GM21515 (cell line): ENCODE results near the gene IMPDH2.
A peak's percentile ranks its signal among the peaks of the same experiment; 100 is the strongest.

ENCODE experiments used
- ATAC-seq: cut with Tn5 transposase; IDR thresholded peaks from one replicate; pipeline ENCODE4 v1.9.1; 2021; ENCODE audit not compliant: unreplicated experiment

Gene IMPDH2

GRCh38 chr3:49007068-49007770, 22.0 kb downstream of the IMPDH2 start, which contains the start of gene WDR6:
Gene WDR6, plus strand, starts transcription at chr3:49007391. Its CDS starts 41 bp downstream, at chr3:49007432.
- peak; percentile 81 for ATAC-seq

GRCh38 chr3:49006408-49007067, 22.7 kb downstream of the IMPDH2 start:
- no peak for ATAC-seq

DNA sequence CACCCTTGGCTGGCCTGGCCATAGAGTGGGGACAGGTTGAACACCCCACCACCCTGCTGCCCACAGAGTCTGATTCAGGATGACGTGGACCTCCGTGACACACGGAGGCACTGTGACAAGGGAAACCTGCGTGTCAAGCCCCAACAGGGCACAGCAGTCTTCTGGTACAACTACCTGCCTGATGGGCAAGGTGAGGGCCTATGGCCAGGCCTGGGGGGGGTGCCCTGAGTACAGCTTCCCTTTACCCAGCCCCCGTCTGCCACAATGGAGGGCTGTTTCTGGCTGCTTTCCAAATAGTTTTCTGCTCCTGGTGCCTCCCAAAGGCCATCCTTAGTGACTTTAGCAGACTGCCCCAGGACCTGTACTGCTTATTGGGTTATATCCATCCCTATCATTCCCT, 23.2 kb downstream of the IMPDH2 start:
- ATAC-seq = no peak

DNA sequence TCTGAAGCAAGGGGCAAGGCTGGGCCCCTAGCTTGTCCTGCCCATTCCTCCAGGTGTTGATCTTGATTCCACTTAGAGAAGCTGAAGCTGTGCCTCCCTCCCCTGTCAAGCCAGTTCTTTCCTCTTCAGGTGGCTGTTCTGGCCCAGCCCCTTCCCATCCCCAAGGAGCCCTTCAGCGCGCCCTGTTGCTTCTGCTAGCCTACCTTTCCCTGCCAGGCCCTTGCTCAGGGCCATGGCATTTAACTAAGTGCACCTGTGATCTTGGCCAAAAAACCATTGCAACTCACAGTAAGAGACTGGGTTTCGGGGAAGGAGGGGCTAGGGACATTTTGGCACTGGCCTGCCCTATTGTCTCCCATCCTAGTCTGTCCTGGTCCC, 23.9 kb downstream of the IMPDH2 start:
- no peak for ATAC-seq

DNA sequence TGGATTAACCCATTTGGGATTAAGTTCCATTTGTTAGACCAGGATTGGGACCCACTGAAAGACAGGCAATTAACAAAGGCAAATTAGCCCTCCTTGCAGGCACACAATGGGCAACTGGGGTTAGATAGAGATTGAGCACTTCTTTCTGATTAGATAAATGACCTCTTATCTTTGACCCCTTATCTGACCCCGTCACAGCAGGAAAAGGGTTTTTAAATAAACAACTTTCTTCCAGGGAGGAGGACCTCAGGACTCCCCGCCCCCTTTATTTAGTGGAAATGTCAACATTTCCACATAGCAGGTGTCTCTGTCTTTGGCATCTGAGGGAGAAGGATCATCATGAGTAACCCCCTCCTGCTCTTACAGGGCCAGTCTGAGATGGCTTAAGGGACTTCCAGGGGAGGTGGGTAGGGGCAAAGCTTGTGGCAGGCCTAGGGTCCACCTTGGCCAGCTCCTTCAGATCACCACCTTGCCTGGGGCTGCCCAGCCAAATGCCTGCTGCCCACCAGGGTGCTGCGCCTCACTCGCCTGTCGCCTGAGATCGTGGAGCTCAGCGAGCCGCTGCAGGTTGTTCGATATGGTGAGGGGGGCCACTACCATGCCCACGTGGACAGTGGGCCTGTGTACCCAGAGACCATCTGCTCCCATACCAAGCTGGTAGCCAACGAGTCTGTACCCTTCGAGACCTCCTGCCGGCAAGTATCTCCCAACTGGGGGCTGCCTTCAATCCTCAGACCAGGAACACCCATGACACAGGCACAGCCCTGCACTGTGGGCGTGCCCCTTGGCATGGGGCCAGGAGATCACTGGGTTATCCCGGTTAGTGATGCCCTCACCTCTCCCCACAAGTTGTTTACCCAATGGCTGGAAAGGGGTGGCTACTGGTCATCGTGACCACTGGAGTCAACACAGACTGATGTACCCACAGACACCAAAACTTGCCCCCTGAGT, 24.6 kb downstream of the IMPDH2 start:
- ATAC-seq = no peak

- no peak for ATAC-seq
Measured at GRCh38 chr3:49001155-49001554, 28.0 kb downstream of the IMPDH2 start.

GRCh38 chr3:48999085-48999858, 29.9 kb downstream of the IMPDH2 start:
- ATAC-seq = no peak

DNA sequence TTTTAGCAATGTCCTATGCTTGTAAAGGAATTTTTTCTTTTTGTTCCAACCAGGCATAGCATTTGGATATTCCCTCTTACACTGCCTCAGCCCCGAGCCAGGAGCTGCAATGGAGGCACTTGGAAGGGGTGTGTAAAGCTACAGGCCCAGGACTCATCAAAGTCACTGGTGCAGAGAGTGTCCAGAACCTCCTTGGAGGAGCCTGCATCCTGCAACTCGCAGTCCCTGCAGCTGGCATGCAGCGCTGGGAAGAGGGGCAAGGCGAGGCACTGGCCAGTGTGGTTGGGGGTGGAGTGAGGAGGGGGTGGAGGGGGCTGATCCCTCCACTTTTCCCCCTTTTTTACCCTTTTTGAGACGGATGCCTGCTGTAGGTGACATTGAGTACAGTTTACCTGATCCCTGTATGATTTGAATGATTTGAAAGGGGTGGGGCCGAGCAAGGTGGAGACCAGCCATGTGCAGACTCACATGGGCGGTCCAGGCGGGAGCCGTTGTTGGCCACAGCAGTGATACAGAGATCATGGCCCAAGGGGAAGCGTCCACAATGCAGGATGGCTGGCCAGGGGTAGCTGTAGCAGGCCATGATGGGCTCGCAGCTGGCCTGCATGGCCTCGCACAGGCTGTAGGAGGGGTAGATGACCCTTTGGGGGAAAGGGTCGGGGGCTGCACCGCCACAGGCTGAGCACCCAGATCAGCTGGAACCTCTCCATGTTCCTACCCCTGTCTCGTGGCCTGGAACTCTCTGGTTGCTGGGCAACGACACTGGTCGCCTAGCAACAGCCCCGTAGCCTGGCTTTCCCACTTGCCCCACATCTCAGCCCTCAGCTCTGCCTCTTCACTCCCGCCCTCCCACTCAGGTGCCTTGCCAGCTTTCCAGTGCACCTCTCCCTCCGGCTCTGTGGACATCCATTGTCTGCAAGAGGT, 31.2 kb downstream of the IMPDH2 start:
- ATAC-seq = no peak

- ATAC-seq = no peak
Measured at GRCh38 chr3:48997102-48997635, 32.0 kb downstream of the IMPDH2 start.

GRCh38 chr3:48996640-48997039, 32.6 kb downstream of the IMPDH2 start:
- ATAC-seq = no peak

DNA sequence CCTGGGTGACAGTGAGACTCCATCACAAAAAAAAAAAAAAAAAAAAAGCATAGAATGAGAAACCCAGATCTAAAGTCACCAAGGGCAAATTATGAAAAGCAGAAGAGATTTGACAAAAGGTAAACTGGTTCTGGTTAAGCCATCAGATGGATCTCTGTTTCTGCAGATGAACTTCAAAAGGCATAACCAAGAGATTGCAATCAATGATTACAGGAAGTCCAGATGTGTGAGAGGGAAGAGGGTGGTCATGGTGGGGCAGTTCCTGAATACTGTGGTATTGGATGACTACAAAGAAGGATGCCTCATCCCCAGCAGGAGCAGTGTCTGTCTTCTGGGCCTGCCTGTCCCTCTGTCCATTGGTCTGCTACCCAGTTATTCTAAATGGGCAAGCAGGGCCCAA, 35.4 kb downstream of the IMPDH2 start:
- ATAC-seq = no peak

DNA sequence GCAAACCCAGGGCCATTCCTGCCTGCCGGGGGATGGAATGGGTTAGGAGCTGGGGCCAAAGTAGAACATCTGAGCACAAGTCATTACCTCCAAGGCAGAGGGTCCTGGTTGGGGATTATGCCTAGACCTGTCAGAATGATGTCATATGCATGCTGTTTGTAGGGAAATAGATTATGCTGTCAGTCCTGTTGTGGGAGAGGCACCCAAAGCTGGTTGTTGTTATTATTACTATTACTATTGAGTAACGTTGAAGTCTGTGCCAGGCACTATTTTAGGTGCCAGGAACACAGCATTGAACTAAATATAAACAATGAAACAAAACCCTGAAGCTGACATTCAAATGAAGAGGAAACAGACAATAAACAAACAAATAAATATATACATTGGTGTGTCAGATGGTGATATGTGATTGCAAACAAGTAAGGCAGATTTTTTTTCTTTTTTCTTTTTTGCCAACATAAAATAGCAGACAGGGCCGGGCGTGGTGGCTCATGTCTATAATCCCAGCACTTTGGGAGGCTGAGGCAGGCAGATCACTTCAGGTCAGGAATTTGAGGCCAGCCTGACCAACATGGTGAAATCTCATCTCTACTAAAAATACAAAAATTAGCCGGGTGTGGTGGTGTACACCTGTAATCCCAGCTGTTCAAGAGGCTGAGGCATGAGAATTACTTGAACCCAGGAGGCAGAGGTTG, 37.2 kb downstream of the IMPDH2 start:
- no peak for ATAC-seq

- ATAC-seq = no peak
Measured at GRCh38 chr3:48990636-48991469, 38.3 kb downstream of the IMPDH2 start.

DNA sequence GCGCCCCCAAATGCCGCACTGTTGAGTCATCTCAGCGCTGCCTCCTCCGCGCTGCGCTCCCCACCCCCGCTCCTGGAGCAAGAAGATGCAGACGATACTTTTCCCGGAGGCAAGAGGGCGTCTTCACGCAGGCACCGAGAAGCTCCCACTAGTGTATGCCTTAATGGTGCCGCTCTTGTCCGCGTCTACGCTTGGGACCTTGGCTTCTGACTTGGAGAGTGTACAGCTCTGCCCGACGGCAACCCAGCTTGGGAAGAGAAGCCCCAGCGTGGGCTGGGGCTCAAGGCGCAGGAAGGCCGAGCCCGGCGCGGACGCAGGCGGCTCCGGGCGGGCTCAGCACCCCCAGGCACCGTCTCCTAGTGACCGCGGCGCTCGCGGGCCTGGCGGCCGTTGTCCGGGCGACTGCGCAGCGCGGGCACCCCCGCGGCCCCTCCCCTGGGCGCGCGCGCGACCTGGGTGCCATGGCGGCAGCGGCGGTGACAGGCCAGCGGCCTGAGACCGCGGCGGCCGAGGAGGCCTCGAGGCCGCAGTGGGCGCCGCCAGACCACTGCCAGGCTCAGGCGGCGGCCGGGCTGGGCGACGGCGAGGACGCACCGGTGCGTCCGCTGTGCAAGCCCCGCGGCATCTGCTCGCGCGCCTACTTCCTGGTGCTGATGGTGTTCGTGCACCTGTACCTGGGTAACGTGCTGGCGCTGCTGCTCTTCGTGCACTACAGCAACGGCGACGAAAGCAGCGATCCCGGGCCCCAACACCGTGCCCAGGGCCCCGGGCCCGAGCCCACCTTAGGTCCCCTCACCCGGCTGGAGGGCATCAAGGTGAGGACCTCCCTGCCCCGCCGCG, 39.2 kb downstream of the IMPDH2 start, which contains the start of gene P4HTM:
Gene P4HTM, plus strand, starts transcription at position 446 of the 840 bp plus-strand sequence. Its CDS starts 16 bp downstream, at position 462.
- no peak for ATAC-seq

- no peak for ATAC-seq
Measured at GRCh38 chr3:48989126-48989795, 39.9 kb downstream of the IMPDH2 start.

- ATAC-seq = no peak
Measured at GRCh38 chr3:48985831-48986376, 43.3 kb downstream of the IMPDH2 start.
